Activated CD8-positive, alpha-beta T cell treated with anti-CD3 and anti-CD28 coated beads for 36 hours (primary cell): ENCODE data around the gene MED29. TPM values are rescaled to one million over a fixed set of nuclear protein-coding genes. Genes with fewer than 3 reads are reported as not detected.
A peak's percentile ranks its signal among the peaks of the same experiment; 100 is the strongest.

Experiments
- ATAC-seq: fragments of 200-7000 bp; cut with Tn5 transposase; one replicate; pipeline ENCODE4 v1.10.0; 2021; ENCODE audit warnings: mild to moderate bottlenecking, moderate library complexity
- CTCF ChIA-PET: fragments of 350-600 bp; sonication (Branson Sonifier 250); formaldehyde crosslinking; loops from one replicate; lab custom pipeline; 2021; ENCODE audit warnings: antibody characterized with exemption; lab: Charles Lee
- POLR2A ChIA-PET: fragments of 350-600 bp; sonication (Branson Sonifier 250); formaldehyde crosslinking; loops from one replicate; lab custom pipeline; 2021; ENCODE audit warnings: antibody characterized with exemption; lab: Charles Lee
- DNase-seq: peaks from one replicate; pipeline ENCODE4 v3.0.0-alpha.2; 2020
- H3K27ac Mint-ChIP-seq: one replicate; pipeline ENCODE4 v1.8.0; 2021; ENCODE audit warnings: mild to moderate bottlenecking, mixed read lengths
- H3K27me3 Mint-ChIP-seq: one replicate; pipeline ENCODE4 v1.8.0; 2021; ENCODE audit warnings: mixed read lengths
- H3K36me3 Mint-ChIP-seq: one replicate; pipeline ENCODE4 v1.8.0; 2021; ENCODE audit warnings: low read depth, mixed read lengths
- H3K4me1 Mint-ChIP-seq: one replicate; pipeline ENCODE4 v1.8.0; 2021; ENCODE audit warnings: low read depth, mixed read lengths
- H3K4me3 Mint-ChIP-seq: one replicate; pipeline ENCODE4 v1.8.0; 2021; ENCODE audit warnings: mild to moderate bottlenecking, moderate library complexity, mixed read lengths
- H3K9me3 Mint-ChIP-seq: one replicate; pipeline ENCODE4 v1.8.0; 2021; ENCODE audit warnings: mixed read lengths
- intact Hi-C: fragments of 100-400 bp; cut with micrococcal nuclease; formaldehyde crosslinking; loops from one replicate; pipeline ENCODE4 v1.10.0; 2022
- total RNA-seq, 2 experiments: library from RNA; stranded (reverse); gene quantifications; one replicate each; pipeline ENCODE4 v1.2.3, GENCODE V29; 2021
- TF ChIP-seq, protein P1 (sequence below): fragments of 200-600 bp; IDR thresholded peaks from one replicate; pipeline ENCODE4 v1.8.0; 2022; ENCODE audit warnings: antibody characterized with exemption, mild to moderate bottlenecking

Gene MED29
- total RNA-seq, 2 experiments from 2014 or later: 19.5 to 19.8 TPM

DNA sequence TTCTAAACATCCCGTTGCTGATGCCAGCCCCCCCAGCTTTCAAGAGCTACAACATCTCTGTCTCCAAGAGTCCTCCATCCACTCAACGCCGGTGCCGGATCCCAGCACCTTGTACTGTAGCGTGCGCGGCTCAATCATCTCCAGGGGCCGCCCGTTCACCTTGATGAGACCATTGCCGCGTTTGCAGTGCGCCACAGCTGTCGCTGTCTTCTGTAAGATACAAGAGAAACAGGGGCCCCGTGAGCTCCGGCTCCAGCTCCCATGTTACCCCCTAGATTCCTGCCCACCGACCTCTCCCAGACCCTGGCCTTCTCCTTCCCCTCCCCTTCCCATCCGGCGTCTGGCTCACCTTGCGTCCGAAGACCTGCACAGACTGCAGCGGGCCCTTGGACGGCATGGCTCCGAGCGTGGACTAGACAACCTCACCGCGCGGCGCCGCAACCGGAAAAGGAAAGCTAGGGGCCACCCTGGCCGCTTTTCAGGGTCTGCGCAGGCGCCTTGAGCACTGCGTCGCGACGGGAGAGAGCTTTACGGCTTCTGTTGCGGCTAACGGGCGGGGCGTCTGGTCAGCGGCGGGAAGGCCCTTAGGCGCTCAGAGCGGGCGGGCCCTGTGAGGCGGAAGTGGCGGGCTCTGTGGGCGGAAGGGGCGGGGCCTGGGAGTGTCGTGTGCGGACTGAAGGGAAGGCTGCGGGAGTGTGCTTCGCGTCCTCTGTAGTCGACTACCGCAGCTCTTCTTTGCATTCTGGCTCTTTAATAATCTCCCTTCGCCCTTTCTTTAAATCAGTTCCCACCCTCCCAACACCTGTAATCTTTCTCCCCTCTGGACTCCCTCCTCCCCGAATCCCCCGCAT lies 44.5 kb downstream of the MED29 start, which contains the start of gene RPS16:
RPS16 (minus strand) TSS at position 451 of the 851 bp plus-strand sequence; CDS start at position 397, 54 bp downstream.
- H3K27ac Mint-ChIP-seq: peak within 1 kb of the TSS; percentile 99
- H3K4me1 Mint-ChIP-seq: peaks cover 49% of the 10 kb centered on the region

DNA sequence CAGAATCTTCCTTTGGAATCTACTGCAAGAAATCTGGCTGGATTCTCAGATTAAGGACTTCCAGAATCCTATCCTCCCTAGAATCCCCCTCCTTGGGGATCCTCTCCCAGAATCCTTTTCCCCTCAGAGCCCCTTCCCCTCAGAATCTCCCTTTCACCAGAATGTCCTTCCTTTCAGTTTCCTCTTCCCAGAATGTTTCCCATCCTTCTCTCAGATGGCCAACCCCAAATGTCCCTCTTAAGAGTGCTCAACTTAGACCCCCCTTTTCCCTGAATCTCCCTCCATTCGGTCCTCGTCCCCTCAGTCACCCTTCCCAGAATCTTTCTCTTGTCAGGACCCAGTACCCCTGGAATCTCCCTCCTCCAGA lies 45.2 kb downstream of the MED29 start:
- intact Hi-C loops: loop anchor here (1.0 kb wide), 1 partner anchor 9 kb away; the partner anchor contains the start of gene SUPT5H
- no peaks in the 10 kb centered on the region for H3K27me3 Mint-ChIP-seq
- peaks cover 37% of the 10 kb centered on the region for H3K36me3 Mint-ChIP-seq
- H3K27ac Mint-ChIP-seq: peak overlapping the region; percentile 99
- H3K4me3 Mint-ChIP-seq: peak overlapping the region; percentile 100
- POLR2A ChIA-PET: interaction anchor here (0.5 to 5.9 kb wide), 41 partner anchors 9 to 317 kb away, joined by 3 to 137 read pairs (median 5); partner anchors contain the start of genes EID2, EID2B, GMFG and MED29
- TF ChIP-seq, protein P1, sequence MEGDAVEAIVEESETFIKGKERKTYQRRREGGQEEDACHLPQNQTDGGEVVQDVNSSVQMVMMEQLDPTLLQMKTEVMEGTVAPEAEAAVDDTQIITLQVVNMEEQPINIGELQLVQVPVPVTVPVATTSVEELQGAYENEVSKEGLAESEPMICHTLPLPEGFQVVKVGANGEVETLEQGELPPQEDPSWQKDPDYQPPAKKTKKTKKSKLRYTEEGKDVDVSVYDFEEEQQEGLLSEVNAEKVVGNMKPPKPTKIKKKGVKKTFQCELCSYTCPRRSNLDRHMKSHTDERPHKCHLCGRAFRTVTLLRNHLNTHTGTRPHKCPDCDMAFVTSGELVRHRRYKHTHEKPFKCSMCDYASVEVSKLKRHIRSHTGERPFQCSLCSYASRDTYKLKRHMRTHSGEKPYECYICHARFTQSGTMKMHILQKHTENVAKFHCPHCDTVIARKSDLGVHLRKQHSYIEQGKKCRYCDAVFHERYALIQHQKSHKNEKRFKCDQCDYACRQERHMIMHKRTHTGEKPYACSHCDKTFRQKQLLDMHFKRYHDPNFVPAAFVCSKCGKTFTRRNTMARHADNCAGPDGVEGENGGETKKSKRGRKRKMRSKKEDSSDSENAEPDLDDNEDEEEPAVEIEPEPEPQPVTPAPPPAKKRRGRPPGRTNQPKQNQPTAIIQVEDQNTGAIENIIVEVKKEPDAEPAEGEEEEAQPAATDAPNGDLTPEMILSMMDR: no peak
- H3K4me1 Mint-ChIP-seq: peaks cover 42% of the 10 kb centered on the region
- no peak for DNase-seq
- no peak for ATAC-seq
- no peaks in the 10 kb centered on the region for H3K9me3 Mint-ChIP-seq
- CTCF ChIA-PET: interaction anchor here (0.6 to 1.6 kb wide), 14 partner anchors 9 to 236 kb away, joined by 3 to 15 read pairs (median 4); partner anchors contain the start of genes EID2B, PLEKHG2 and SUPT5H

More for the DNA sequence above, 44.5 kb downstream of the MED29 start, which contains the start of gene RPS16:
- DNase-seq (peak; percentile 99), ATAC-seq (peak; percentile 92)
- ChIA-PET POLR2A (interaction anchor here (0.5 to 5.9 kb wide), 45 partner anchors 9 to 409 kb away, joined by 3 to 137 read pairs (median 4); partner anchors contain the start of genes EID2, EID2B, GMFG and MED29), CTCF (interaction anchor here (0.6 to 1.6 kb wide), 15 partner anchors 9 to 237 kb away, joined by 3 to 15 read pairs (median 4); partner anchors contain the start of genes EID2B, PLEKHG2 and SUPT5H)
- Mint-ChIP-seq H3K36me3 (peaks cover 37% of the 10 kb centered on the region), H3K27me3 (no peaks in the 10 kb centered on the region), H3K9me3 (no peaks in the 10 kb centered on the region), H3K4me3 (peak within 1 kb of the TSS; percentile 100)
- intact Hi-C loops: loop anchor here (1.0 kb wide), 1 partner anchor 10 kb away; the partner anchor contains the start of gene SUPT5H
- TF ChIP-seq, protein P1: no peak

DNA sequence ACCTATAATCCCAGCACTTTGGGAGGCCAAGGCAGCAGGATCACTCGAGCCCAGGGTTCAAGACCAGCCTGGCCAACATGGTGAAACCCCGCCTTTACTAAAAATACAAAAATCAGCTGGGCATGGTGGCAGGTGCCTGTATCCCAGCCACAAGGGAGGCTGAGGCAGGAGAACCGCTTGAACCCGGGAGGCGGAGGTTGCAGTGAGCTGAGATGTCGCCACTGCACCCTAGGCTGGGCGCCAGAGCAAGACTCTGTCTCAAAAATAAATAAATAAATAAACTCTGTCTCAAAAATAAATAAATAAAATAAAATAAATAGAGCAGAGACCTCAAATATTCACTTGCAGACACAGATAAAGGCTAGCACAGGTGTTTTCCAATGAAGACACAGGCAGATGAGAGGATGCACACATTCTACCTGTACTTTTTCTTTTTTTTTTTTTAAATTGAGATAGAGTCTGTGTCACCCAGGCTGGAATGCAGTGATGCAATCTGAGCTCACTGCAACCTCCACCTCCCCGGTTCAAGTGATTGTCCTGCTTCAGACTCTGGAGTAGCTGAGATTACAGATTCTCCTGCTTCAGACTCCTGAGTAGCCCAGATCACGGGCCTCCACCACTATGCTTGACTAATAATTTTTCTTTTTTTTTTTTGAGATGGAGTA lies 47.2 kb downstream of the MED29 start:
- no peak overlapping the region for H3K27ac Mint-ChIP-seq
- H3K27me3 Mint-ChIP-seq: no peaks in the 10 kb centered on the region
- ATAC-seq (no peak), DNase-seq (no peak)
- intact Hi-C loops: no loop called here
- TF ChIP-seq, protein P1: no peak
- ChIA-PET POLR2A (interaction anchor here (1.6 kb wide), 1 partner anchor 8 kb away, joined by 4 read pairs; no protein-coding TSS in a partner anchor), CTCF (interaction anchor here (0.9 to 4.1 kb wide), 4 partner anchors 26 to 101 kb away, joined by 4 to 16 read pairs (median 6); partner anchors contain the start of genes EID2B and PLEKHG2)
- H3K4me1 Mint-ChIP-seq: peaks cover 31% of the 10 kb centered on the region
- H3K36me3 Mint-ChIP-seq: peaks cover 27% of the 10 kb centered on the region
- H3K4me3 Mint-ChIP-seq: no peak overlapping the region
- no peaks in the 10 kb centered on the region for H3K9me3 Mint-ChIP-seq

DNA sequence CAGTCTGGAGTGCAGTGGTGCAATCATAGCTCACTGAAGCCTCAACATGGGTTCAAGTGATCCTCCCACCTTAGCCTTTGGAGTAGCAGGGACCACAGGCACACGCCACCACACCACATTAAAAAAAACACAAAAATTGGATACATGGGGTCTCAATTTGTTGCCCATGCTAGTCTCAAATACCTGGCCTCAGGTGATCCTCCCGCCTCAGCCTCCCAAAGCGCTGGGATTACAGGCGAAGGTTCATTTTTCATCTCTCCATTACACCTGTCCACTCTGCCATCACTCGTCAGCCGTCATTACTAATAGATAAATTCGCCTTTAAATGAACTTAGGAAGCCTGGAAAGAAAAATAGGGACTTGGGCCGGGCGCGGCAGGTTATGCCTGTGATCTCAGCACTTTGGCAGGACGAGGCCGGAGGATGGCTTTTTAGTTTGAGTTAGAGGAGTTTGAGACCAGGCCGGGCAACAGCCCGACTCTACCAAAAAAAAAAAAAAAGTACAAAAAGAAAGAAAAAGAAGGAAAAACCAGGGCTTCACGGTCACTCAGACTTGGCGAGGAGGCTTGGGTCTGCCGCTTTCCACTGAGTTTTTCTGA lies 53.5 kb downstream of the MED29 start:
- DNase-seq (no peak), ATAC-seq (no peak)
- ChIA-PET POLR2A (interaction anchor here (0.8 to 6.1 kb wide), 15 partner anchors 11 to 94 kb away, joined by 3 to 137 read pairs (median 3); partner anchors contain the start of genes DLL3, EID2B, RPS16 and SELENOV), CTCF (interaction anchor here (1.0 to 1.7 kb wide), 4 partner anchors 9 to 88 kb away, joined by 3 to 7 read pairs (median 4); partner anchors contain the start of genes EID2B and RPS16)
- H3K4me3 Mint-ChIP-seq: peak overlapping the region; percentile 100
- H3K27ac Mint-ChIP-seq: peak overlapping the region; percentile 99
- no peaks in the 10 kb centered on the region for H3K27me3 Mint-ChIP-seq
- H3K9me3 Mint-ChIP-seq: peaks cover 2% of the 10 kb centered on the region
- H3K36me3 Mint-ChIP-seq: peaks cover 54% of the 10 kb centered on the region
- H3K4me1 Mint-ChIP-seq: peaks cover 39% of the 10 kb centered on the region
- intact Hi-C loops: loop anchor here (1.0 to 5.0 kb wide), 3 partner anchors 8 to 88 kb away; partner anchors contain the start of gene EID2B
- TF ChIP-seq, protein P1: no peak
